ENCODE measurements around the gene RNF114.
"Not testable (repeated sequence)": the region's sequence is repeated elsewhere in the genome, so short reads cannot be mapped to it uniquely, and the experiment has no call there.

The RNF114 gene

GRCh38 chr20:49965781-49966305 is 29.6 kb downstream of the RNF114 start:
- DNase-seq = no peak

- DNase-seq = no peak
These were observed 30.7 kb downstream of the RNF114 start for GRCh38 chr20:49966861-49967260.

GRCh38 chr20:49969234-49969633 is 33.0 kb downstream of the RNF114 start:
- no peak for DNase-seq

GRCh38 chr20:49969946-49970345 is 33.7 kb downstream of the RNF114 start:
- no peak for DNase-seq

- DNase-seq = no peak
These were observed 34.3 kb downstream of the RNF114 start for GRCh38 chr20:49970498-49970897.

- DNase-seq = no peak
These were observed 37.8 kb downstream of the RNF114 start for GRCh38 chr20:49973981-49974380.

- DNase-seq = no peak
These were observed 40.3 kb downstream of the RNF114 start for GRCh38 chr20:49976542-49976941.

- DNase-seq = not testable (repeated sequence)
These were observed 41.5 kb downstream of the RNF114 start for GRCh38 chr20:49977740-49978139.

GRCh38 chr20:49978685-49979029 is 42.5 kb downstream of the RNF114 start:
- DNase-seq = no peak

GRCh38 chr20:49979030-49979832 is 43.0 kb downstream of the RNF114 start:
- DNase-seq = no peak

- no peak for DNase-seq
These were observed 44.2 kb downstream of the RNF114 start for GRCh38 chr20:49980140-49981008.

- DNase-seq = no peak
These were observed 45.2 kb downstream of the RNF114 start for GRCh38 chr20:49981218-49982071.

- DNase-seq = no peak
These were observed 45.8 kb downstream of the RNF114 start for GRCh38 chr20:49982072-49982345.

GRCh38 chr20:49982346-49983122 is 46.3 kb downstream of the RNF114 start, which contains the start of gene SNAI1:
Gene SNAI1, plus strand, starts transcription at chr20:49982980. Its CDS starts 80 bp downstream, at chr20:49983060.
- peak; percentile 89 for DNase-seq

GRCh38 chr20:49983123-49983847 is 47.1 kb downstream of the RNF114 start:
- DNase-seq = no peak

- no peak for DNase-seq
These were observed 47.7 kb downstream of the RNF114 start for GRCh38 chr20:49983848-49984408.

- no peak for DNase-seq
These were observed 48.4 kb downstream of the RNF114 start for GRCh38 chr20:49984426-49985153.

GRCh38 chr20:49985157-49985556 is 49.0 kb downstream of the RNF114 start:
- DNase-seq = no peak

GRCh38 chr20:49985617-49986016 is 49.4 kb downstream of the RNF114 start:
- no peak for DNase-seq

GRCh38 chr20:49986049-49986448 is 49.9 kb downstream of the RNF114 start:
- no peak for DNase-seq

Data from NCI-H2107 (cell line).